ENCODE measurements around the gene NFATC2.

Gene NFATC2

GRCh38 chr20:51567622-51568021 lies 25.1 kb upstream of the NFATC2 start:
- DNase-seq (ENCODE audit: low read depth): no peak
- no peak for TF ChIP-seq CTCF (IDR thresholded peaks at IDR 0.05; ENCODE audit: low read length, missing control alignments)
- no peak overlapping the region for H3K4me3 ChIP-seq (replicated peaks; ENCODE audit: low read depth, low read length)

GRCh38 chr20:51566594-51566993 lies 24.1 kb upstream of the NFATC2 start:
- DNase-seq (ENCODE audit: low read depth): no peak
- no peak for TF ChIP-seq CTCF (IDR thresholded peaks at IDR 0.05; ENCODE audit: low read length, missing control alignments)
- H3K4me3 ChIP-seq (replicated peaks; ENCODE audit: low read depth, low read length): no peak overlapping the region

GRCh38 chr20:51565298-51566144 lies 23.0 kb upstream of the NFATC2 start:
- H3K4me3 ChIP-seq (replicated peaks; ENCODE audit: low read depth, low read length): no peak overlapping the region
- TF ChIP-seq CTCF (IDR thresholded peaks at IDR 0.05; ENCODE audit: low read length, missing control alignments): no peak
- DNase-seq (ENCODE audit: low read depth): no peak

- no peak overlapping the region for H3K4me3 ChIP-seq (replicated peaks; ENCODE audit: low read depth, low read length)
- DNase-seq (ENCODE audit: low read depth): peak; percentile 85
- TF ChIP-seq CTCF (IDR thresholded peaks at IDR 0.05; ENCODE audit: low read length, missing control alignments): no peak
Observed at GRCh38 chr20:51563486-51564332, 21.2 kb upstream of the NFATC2 start.

GRCh38 chr20:51563174-51563485 lies 20.6 kb upstream of the NFATC2 start:
- peak overlapping the region; percentile 59 for H3K4me3 ChIP-seq (replicated peaks; ENCODE audit: low read depth, low read length)
- no peak for DNase-seq (ENCODE audit: low read depth)
- TF ChIP-seq CTCF (IDR thresholded peaks at IDR 0.05; ENCODE audit: low read length, missing control alignments): no peak

- no peak for TF ChIP-seq CTCF (IDR thresholded peaks at IDR 0.05; ENCODE audit: low read length, missing control alignments)
- peak overlapping the region; percentile 59 for H3K4me3 ChIP-seq (replicated peaks; ENCODE audit: low read depth, low read length)
- peak; percentile 97 for DNase-seq (ENCODE audit: low read depth)
Observed at GRCh38 chr20:51562332-51563173, 20.0 kb upstream of the NFATC2 start.
